ENCODE measurements around the gene BOK.

- TF ChIP-seq, protein P1, sequence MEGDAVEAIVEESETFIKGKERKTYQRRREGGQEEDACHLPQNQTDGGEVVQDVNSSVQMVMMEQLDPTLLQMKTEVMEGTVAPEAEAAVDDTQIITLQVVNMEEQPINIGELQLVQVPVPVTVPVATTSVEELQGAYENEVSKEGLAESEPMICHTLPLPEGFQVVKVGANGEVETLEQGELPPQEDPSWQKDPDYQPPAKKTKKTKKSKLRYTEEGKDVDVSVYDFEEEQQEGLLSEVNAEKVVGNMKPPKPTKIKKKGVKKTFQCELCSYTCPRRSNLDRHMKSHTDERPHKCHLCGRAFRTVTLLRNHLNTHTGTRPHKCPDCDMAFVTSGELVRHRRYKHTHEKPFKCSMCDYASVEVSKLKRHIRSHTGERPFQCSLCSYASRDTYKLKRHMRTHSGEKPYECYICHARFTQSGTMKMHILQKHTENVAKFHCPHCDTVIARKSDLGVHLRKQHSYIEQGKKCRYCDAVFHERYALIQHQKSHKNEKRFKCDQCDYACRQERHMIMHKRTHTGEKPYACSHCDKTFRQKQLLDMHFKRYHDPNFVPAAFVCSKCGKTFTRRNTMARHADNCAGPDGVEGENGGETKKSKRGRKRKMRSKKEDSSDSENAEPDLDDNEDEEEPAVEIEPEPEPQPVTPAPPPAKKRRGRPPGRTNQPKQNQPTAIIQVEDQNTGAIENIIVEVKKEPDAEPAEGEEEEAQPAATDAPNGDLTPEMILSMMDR (IDR thresholded peaks at IDR 0.05): no peak
- TF ChIP-seq POLR2A (IDR thresholded peaks at IDR 0.05): no peak
Observed at GRCh38 chr2:241569831-241570281, 11.3 kb downstream of the BOK start.

All from sigmoid colon (tissue), 3 donors.